ENCODE data around the gene POU6F2. TPM values are rescaled to one million over a fixed set of nuclear protein-coding genes. Genes with fewer than 3 reads are reported as not detected.
A peak's percentile ranks its signal among the peaks of the same experiment; 100 is the strongest.

Gene POU6F2
- total RNA-seq, 1 experiment from 2014 or later, result 3.9 TPM

- H3K9me3 ChIP-seq, result no peaks in the 10 kb centered on the region
- H3K27me3 Mint-ChIP-seq (ENCODE audit: insufficient read depth, unreplicated experiment), result no peaks in the 10 kb centered on the region
- ChIA-PET POLR2A (no interaction called here), CTCF (no interaction called here)
- no peaks in the 10 kb centered on the region for H3K36me3 ChIP-seq (ENCODE audit: control insufficient read depth, insufficient read depth, low read length)
- intact Hi-C loops (cut with micrococcal nuclease; ENCODE audit: unreplicated experiment), result no loop called here
- peaks cover 16% of the 10 kb centered on the region; the same call in 1 of the 2 replicates for H3K4me1 ChIP-seq
- no peaks in the 10 kb centered on the region for H3K27me3 ChIP-seq (replicated peaks; ENCODE audit: control insufficient read depth, insufficient read depth, low read length)
- H3K4me3 ChIP-seq (ENCODE audit: low read depth, low read length), result no peak overlapping the region
- DNase-seq, result no peak
- no peak overlapping the region for H3K4me3 Mint-ChIP-seq (ENCODE audit: unreplicated experiment)
- BruUV-seq (replicated peaks), result no TSS peak
- no peaks in the 10 kb centered on the region for H3K36me3 Mint-ChIP-seq (ENCODE audit: insufficient read depth, unreplicated experiment)
- no peak overlapping the region for H3K27ac Mint-ChIP-seq (ENCODE audit: unreplicated experiment)
- TF ChIP-seq CTCF (IDR thresholded peaks at IDR 0.05; ENCODE audit: insufficient read depth in 1 of 2, low read depth in 1 of 2, low read length in 1 of 2, severe bottlenecking in 1 of 2, unreplicated experiment in 1 of 2), result no peak
- H3K9me3 Mint-ChIP-seq (ENCODE audit: unreplicated experiment), result peaks cover 10% of the 10 kb centered on the region
- H3K4me1 Mint-ChIP-seq (ENCODE audit: low read depth, unreplicated experiment), result peaks cover 12% of the 10 kb centered on the region
Measured at GRCh38 chr7:39071116-39071515, 93.4 kb downstream of the POU6F2 start.

GRCh38 chr7:39073432-39073831 is 95.7 kb downstream of the POU6F2 start:
- H3K9me3 Mint-ChIP-seq (ENCODE audit: unreplicated experiment), result peaks cover 10% of the 10 kb centered on the region

GRCh38 chr7:39075210-39075609 is 97.5 kb downstream of the POU6F2 start:
- intact Hi-C loops (cut with micrococcal nuclease; ENCODE audit: unreplicated experiment), result no loop called here
- no peak for DNase-seq
- BruUV-seq (replicated peaks), result no TSS peak
- Histone ChIP-seq H3K4me3 (ENCODE audit: low read depth, low read length) (no peak overlapping the region), H3K4me1 (peaks cover 16% of the 10 kb centered on the region; the same call in 1 of the 2 replicates), H3K27me3 (replicated peaks; ENCODE audit: control insufficient read depth, insufficient read depth, low read length) (no peaks in the 10 kb centered on the region), H3K36me3 (ENCODE audit: control insufficient read depth, insufficient read depth, low read length) (no peaks in the 10 kb centered on the region), H3K9me3 (no peaks in the 10 kb centered on the region)
- Mint-ChIP-seq H3K4me1 (ENCODE audit: low read depth, unreplicated experiment) (peaks cover 15% of the 10 kb centered on the region), H3K36me3 (ENCODE audit: insufficient read depth, unreplicated experiment) (no peaks in the 10 kb centered on the region), H3K27me3 (ENCODE audit: insufficient read depth, unreplicated experiment) (no peaks in the 10 kb centered on the region), H3K4me3 (ENCODE audit: unreplicated experiment) (no peak overlapping the region), H3K9me3 (ENCODE audit: unreplicated experiment) (peaks cover 10% of the 10 kb centered on the region), H3K27ac (ENCODE audit: unreplicated experiment) (no peak overlapping the region)
- ChIA-PET POLR2A (no interaction called here), CTCF (interaction anchor here (0.7 kb wide), 1 partner anchor 379 kb away, joined by 3 read pairs; no protein-coding TSS in a partner anchor)
- no peak for TF ChIP-seq CTCF (IDR thresholded peaks at IDR 0.05; ENCODE audit: insufficient read depth in 1 of 2, low read depth in 1 of 2, low read length in 1 of 2, severe bottlenecking in 1 of 2, unreplicated experiment in 1 of 2)

More at GRCh38 chr7:39073432-39073831, 95.7 kb downstream of the POU6F2 start:
- no peaks in the 10 kb centered on the region for H3K36me3 ChIP-seq (ENCODE audit: control insufficient read depth, insufficient read depth, low read length)
- peaks cover 16% of the 10 kb centered on the region; the same call in 1 of the 2 replicates for H3K4me1 ChIP-seq
- H3K27me3 Mint-ChIP-seq (ENCODE audit: insufficient read depth, unreplicated experiment), result no peaks in the 10 kb centered on the region
- H3K27ac Mint-ChIP-seq (ENCODE audit: unreplicated experiment), result peak overlapping the region; percentile 57
- intact Hi-C loops (cut with micrococcal nuclease; ENCODE audit: unreplicated experiment), result loop anchor here (1.0 to 2.0 kb wide), 3 partner anchors 19 to 144 kb away; no protein-coding TSS in a partner anchor
- CTCF ChIA-PET, result no interaction called here
- peaks cover 15% of the 10 kb centered on the region for H3K4me1 Mint-ChIP-seq (ENCODE audit: low read depth, unreplicated experiment)
- H3K27me3 ChIP-seq (replicated peaks; ENCODE audit: control insufficient read depth, insufficient read depth, low read length), result no peaks in the 10 kb centered on the region
- no peaks in the 10 kb centered on the region for H3K36me3 Mint-ChIP-seq (ENCODE audit: insufficient read depth, unreplicated experiment)
- H3K4me3 Mint-ChIP-seq (ENCODE audit: unreplicated experiment), result peak overlapping the region; percentile 56
- no peak for TF ChIP-seq CTCF (IDR thresholded peaks at IDR 0.05; ENCODE audit: insufficient read depth in 1 of 2, low read depth in 1 of 2, low read length in 1 of 2, severe bottlenecking in 1 of 2, unreplicated experiment in 1 of 2)
- BruUV-seq (replicated peaks), result no TSS peak
- no peak overlapping the region for H3K4me3 ChIP-seq (ENCODE audit: low read depth, low read length)
- POLR2A ChIA-PET, result no interaction called here
- peak; percentile 51 to 55 for DNase-seq
- H3K9me3 ChIP-seq, result no peaks in the 10 kb centered on the region

All from Caco-2 (cell line).